Measurements from ENCODE around the gene HECTD4.

DNA sequence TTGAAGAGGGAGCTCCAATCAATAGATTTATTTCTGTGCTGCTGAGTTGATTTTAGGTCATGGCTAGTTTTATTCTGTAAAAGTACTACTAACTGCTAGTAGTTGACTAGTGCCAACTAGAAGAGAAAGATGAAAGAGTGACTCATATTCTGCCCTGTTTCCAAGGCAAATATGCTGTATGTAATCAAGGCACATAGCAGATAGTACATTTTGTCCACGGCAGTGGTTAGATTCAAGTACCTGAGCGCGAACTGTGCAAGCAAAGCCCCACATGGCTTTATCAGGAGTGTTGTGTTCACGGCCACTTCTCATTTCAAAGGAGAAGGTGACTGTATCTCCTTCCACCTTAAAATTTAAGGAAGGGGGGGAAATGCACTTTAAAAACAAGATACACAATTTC, 130.0 kb downstream of the HECTD4 start:
- no peak for TF ChIP-seq POLR2A (IDR thresholded peaks at IDR 0.05; ENCODE audit: low read length)
- no peak for TF ChIP-seq GATA1 (IDR thresholded peaks at IDR 0.05; ENCODE audit: low read depth, low read length)

Data from erythroblast (primary cell).